SJSA1 (cell line): ENCODE data around the gene POR. TPM values are rescaled to one million over a fixed set of nuclear protein-coding genes. Genes with fewer than 3 reads are reported as not detected.
"Not testable (repeated sequence)": the region's sequence is repeated elsewhere in the genome, so short reads cannot be mapped to it uniquely, and the experiment has no call there.

Experiments
- DNase-seq, 2 experiments: peaks; one replicate each; pipeline ENCODE4 v3.0.0-alpha.2; 2015 to 2020; ENCODE audit warnings: low spot score in 2 of 2, low read depth in 1 of 2
- H3K27ac ChIP-seq: fragments of 250-450 bp; sonication (Bioruptor Pico); 2 replicates; pipeline ENCODE4 v1.5.1; 2020; ENCODE audit warnings: mild to moderate bottlenecking, moderate library complexity
- H3K27me3 ChIP-seq: fragments of 250-450 bp; sonication (Bioruptor Pico); replicated peaks from 2 replicates; pipeline ENCODE4 v1.5.1; 2020; ENCODE audit warnings: mild to moderate bottlenecking, moderate library complexity
- H3K36me3 ChIP-seq: fragments of 250-450 bp; sonication (Bioruptor Pico); 2 replicates; pipeline ENCODE4 v1.5.1; 2020; ENCODE audit warnings: mild to moderate bottlenecking
- H3K4me1 ChIP-seq: fragments of 250-450 bp; sonication (Bioruptor Pico); replicated peaks from 2 replicates; pipeline ENCODE4 v1.6.1; 2021; ENCODE audit warnings: mild to moderate bottlenecking
- H3K4me3 ChIP-seq: fragments of 250-450 bp; sonication (Bioruptor Pico); 2 replicates; pipeline ENCODE4 v1.5.1; 2020; ENCODE audit warnings: mild to moderate bottlenecking
- H3K9me3 ChIP-seq: fragments of 250-450 bp; sonication (Bioruptor Pico); replicated peaks from 2 replicates; pipeline ENCODE4 v1.5.1; 2020; ENCODE audit warnings: mild to moderate bottlenecking
- total RNA-seq: library from RNA; depleted of rRNA; stranded (reverse); fragments of >200 nt; shearing (Covaris generic); gene quantifications from 2 replicates; pipeline ENCODE4 v1.2.3, GENCODE V29; 2014

POR gene
- total RNA-seq, 1 experiment from 2014 or later = 115 TPM

GRCh38 chr7:75996476-75996875 lies 81.5 kb downstream of the POR start:
- Histone ChIP-seq H3K4me3 (no peak overlapping the region), H3K27me3 (no peaks in the 10 kb centered on the region), H3K4me1 (peaks cover 14% of the 10 kb centered on the region), H3K27ac (no peak overlapping the region), H3K9me3 (no peaks in the 10 kb centered on the region), H3K36me3 (peaks cover 65% of the 10 kb centered on the region)
- DNase-seq = no peak

GRCh38 chr7:75998038-75998437 lies 83.1 kb downstream of the POR start:
- no peaks in the 10 kb centered on the region for H3K27me3 ChIP-seq
- H3K27ac ChIP-seq = no peak overlapping the region
- no peaks in the 10 kb centered on the region for H3K9me3 ChIP-seq
- peaks cover 11% of the 10 kb centered on the region for H3K4me1 ChIP-seq
- H3K4me3 ChIP-seq = no peak overlapping the region
- DNase-seq = no peak
- peaks cover 61% of the 10 kb centered on the region for H3K36me3 ChIP-seq

- no peak for DNase-seq
- Histone ChIP-seq H3K27me3 (no peaks in the 10 kb centered on the region), H3K9me3 (no peaks in the 10 kb centered on the region), H3K27ac (no peak overlapping the region), H3K4me1 (no peaks in the 10 kb centered on the region), H3K4me3 (no peak overlapping the region), H3K36me3 (peaks cover 56% of the 10 kb centered on the region)
These were observed 85.6 kb downstream of the POR start for GRCh38 chr7:76000566-76000965.

- Histone ChIP-seq H3K4me1 (no peaks in the 10 kb centered on the region), H3K36me3 (peaks cover 49% of the 10 kb centered on the region), H3K27me3 (no peaks in the 10 kb centered on the region), H3K9me3 (no peaks in the 10 kb centered on the region), H3K27ac (no peak overlapping the region), H3K4me3 (no peak overlapping the region)
- DNase-seq = no peak
These were observed 87.2 kb downstream of the POR start for GRCh38 chr7:76002139-76002538.

GRCh38 chr7:76002822-76003221 lies 87.9 kb downstream of the POR start:
- no peaks in the 10 kb centered on the region for H3K4me1 ChIP-seq

GRCh38 chr7:76003351-76003750 lies 88.4 kb downstream of the POR start:
- Histone ChIP-seq H3K27ac (no peak overlapping the region), H3K36me3 (peaks cover 47% of the 10 kb centered on the region), H3K4me3 (no peak overlapping the region), H3K27me3 (no peaks in the 10 kb centered on the region), H3K4me1 (no peaks in the 10 kb centered on the region; the same call in none of the 2 replicates), H3K9me3 (no peaks in the 10 kb centered on the region)
- DNase-seq = no peak

More at GRCh38 chr7:76002822-76003221, 87.9 kb downstream of the POR start:
- H3K36me3 ChIP-seq = peaks cover 49% of the 10 kb centered on the region
- no peaks in the 10 kb centered on the region for H3K9me3 ChIP-seq
- H3K27ac ChIP-seq = no peak overlapping the region
- no peak overlapping the region for H3K4me3 ChIP-seq
- DNase-seq = no peak
- no peaks in the 10 kb centered on the region for H3K27me3 ChIP-seq

- not testable (repeated sequence) for H3K27me3 ChIP-seq, H3K27ac ChIP-seq, DNase-seq, H3K4me3 ChIP-seq, H3K9me3 ChIP-seq
- peaks cover 14% of the 10 kb centered on the region for H3K4me1 ChIP-seq
- H3K36me3 ChIP-seq = peaks cover 42% of the 10 kb centered on the region
These were observed 90.0 kb downstream of the POR start for GRCh38 chr7:76005004-76005403.

GRCh38 chr7:76008156-76008687 lies 93.3 kb downstream of the POR start:
- Histone ChIP-seq H3K4me3 (no peak overlapping the region), H3K27me3 (no peaks in the 10 kb centered on the region), H3K36me3 (peaks cover 29% of the 10 kb centered on the region), H3K9me3 (no peaks in the 10 kb centered on the region), H3K4me1 (peaks cover 34% of the 10 kb centered on the region), H3K27ac (no peak overlapping the region)
- DNase-seq = no peak

- H3K36me3 ChIP-seq = peaks cover 21% of the 10 kb centered on the region
- H3K9me3 ChIP-seq = no peaks in the 10 kb centered on the region
- H3K27me3 ChIP-seq = no peaks in the 10 kb centered on the region
- H3K4me1 ChIP-seq = peaks cover 34% of the 10 kb centered on the region
- peak overlapping the region; percentile 75 for H3K27ac ChIP-seq
- H3K4me3 ChIP-seq = no peak overlapping the region
- no peak for DNase-seq
These were observed 95.0 kb downstream of the POR start for GRCh38 chr7:76009672-76010600.

GRCh38 chr7:76011442-76011861 lies 96.5 kb downstream of the POR start:
- peak; percentile 79 for DNase-seq
- Histone ChIP-seq H3K36me3 (peaks cover 17% of the 10 kb centered on the region), H3K9me3 (no peaks in the 10 kb centered on the region), H3K27ac (peak overlapping the region; percentile 75), H3K4me1 (peaks cover 34% of the 10 kb centered on the region), H3K4me3 (no peak overlapping the region), H3K27me3 (no peaks in the 10 kb centered on the region)

- Histone ChIP-seq H3K36me3 (peaks cover 18% of the 10 kb centered on the region), H3K9me3 (no peaks in the 10 kb centered on the region), H3K27ac (no peak overlapping the region), H3K27me3 (no peaks in the 10 kb centered on the region), H3K4me1 (peaks cover 10% of the 10 kb centered on the region), H3K4me3 (no peak overlapping the region)
- DNase-seq = no peak
These were observed 101.4 kb downstream of the POR start for GRCh38 chr7:76016191-76016947.

- H3K27ac ChIP-seq, H3K27me3 ChIP-seq, H3K4me3 ChIP-seq, DNase-seq, H3K9me3 ChIP-seq, H3K4me1 ChIP-seq: not testable (repeated sequence)
- peaks cover 30% of the 10 kb centered on the region for H3K36me3 ChIP-seq
These were observed 103.6 kb downstream of the POR start for GRCh38 chr7:76018520-76018919.

- Histone ChIP-seq H3K9me3 (no peaks in the 10 kb centered on the region), H3K27me3 (no peaks in the 10 kb centered on the region), H3K27ac (no peak overlapping the region), H3K36me3 (peaks cover 37% of the 10 kb centered on the region), H3K4me1 (no peaks in the 10 kb centered on the region), H3K4me3 (no peak overlapping the region)
- DNase-seq = peak; percentile 63 to 71
These were observed 105.2 kb downstream of the POR start for GRCh38 chr7:76020031-76020714.
